ENCODE measurements around the gene PARP8. TPM values are rescaled to one million over a fixed set of nuclear protein-coding genes. Genes with fewer than 3 reads are reported as not detected.

The PARP8 gene
- polyA plus RNA-seq, 1 donor (not counting 4 experiments of a cell fraction or from before 2014, with no cell fraction given) = 29.1 TPM

GRCh38 chr5:50697739-50698138, 31.3 kb downstream of the PARP8 start:
- no peak for FAIRE-seq

DNA sequence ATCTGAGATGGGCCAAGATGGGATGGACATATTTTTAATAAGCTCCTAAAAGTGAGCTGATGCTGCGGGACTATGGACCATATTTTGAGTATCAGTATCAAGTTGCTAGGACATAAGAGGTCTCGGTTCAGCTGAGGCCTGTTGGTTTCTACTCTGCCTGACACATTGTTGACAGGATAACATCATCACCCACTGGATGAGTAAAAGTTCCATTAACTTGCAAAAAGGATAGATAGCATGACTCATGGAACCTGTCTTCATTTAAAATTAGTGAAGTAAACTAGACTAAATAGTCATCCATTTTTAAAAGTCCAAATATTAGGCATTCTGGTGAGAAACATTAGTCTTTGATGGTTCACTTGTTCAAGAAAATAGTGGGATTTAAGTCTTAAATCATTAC, 33.3 kb downstream of the PARP8 start:
- Histone ChIP-seq H3K9me1 (ENCODE audit: control insufficient read depth, extremely low read depth, insufficient read depth, low read length) (peaks cover 5% of the 10 kb centered on the region), H3K4me2 (ENCODE audit: control insufficient read depth, extremely low read depth, insufficient read depth, low read depth, low read length) (no peak overlapping the region), H3K27me3 (ENCODE audit: control insufficient read depth, extremely low read depth, insufficient read depth, low read length) (no peaks in the 10 kb centered on the region), H4K20me1 (ENCODE audit: control insufficient read depth, extremely low read depth, insufficient read depth, low read length) (no peaks in the 10 kb centered on the region), H3K4me1 (ENCODE audit: control insufficient read depth, extremely low read depth, insufficient read depth, low read length) (peaks cover 5% of the 10 kb centered on the region), H3K27ac (ENCODE audit: control insufficient read depth, insufficient read depth, low read length) (no peak overlapping the region), H3K9ac (ENCODE audit: control insufficient read depth, extremely low read depth, insufficient read depth, low read length) (no peak overlapping the region), H3K79me2 (ENCODE audit: control insufficient read depth, insufficient read depth, low read length) (peaks cover 37% of the 10 kb centered on the region), H2AFZ (ENCODE audit: control insufficient read depth, low read length) (no peak overlapping the region), H3K9me3 (ENCODE audit: control insufficient read depth, low read depth, low read length) (no peaks in the 10 kb centered on the region), H3K36me3 (ENCODE audit: control insufficient read depth in 2 of 2, extremely low read depth in 1 of 2, insufficient read depth in 2 of 2, low read length in 2 of 2) (no peaks in the 10 kb centered on the region), H3K4me3 (ENCODE audit: control insufficient read depth in 2 of 3, extremely low read depth in 1 of 3, insufficient read depth in 2 of 3, low read depth in 1 of 3, low read length in 3 of 3) (no peak overlapping the region)
- DNase-seq (ENCODE audit: low read depth, low spot score) = no peak
- no peak for TF ChIP-seq CTCF (optimal IDR thresholded peaks at IDR 0.05 in 1 of 3, IDR thresholded peaks at IDR 0.05 in 1 of 3, conservative IDR thresholded peaks at IDR 0.05 in 1 of 3; ENCODE audit: extremely low read depth in 1 of 3, insufficient read depth in 2 of 3, low read length in 3 of 3)
- no peak for FAIRE-seq
- dilution Hi-C loops (cut with MboI; ENCODE audit: extremely low pct_ligation_motif_present, low sequenced_read_pairs) = no loop called here

More at GRCh38 chr5:50697739-50698138, 31.3 kb downstream of the PARP8 start:
- no peaks in the 10 kb centered on the region for H3K9me3 ChIP-seq (ENCODE audit: control insufficient read depth, low read depth, low read length)
- no peaks in the 10 kb centered on the region for H3K36me3 ChIP-seq (ENCODE audit: control insufficient read depth in 2 of 2, extremely low read depth in 1 of 2, insufficient read depth in 2 of 2, low read length in 2 of 2)
- H3K9ac ChIP-seq (ENCODE audit: control insufficient read depth, extremely low read depth, insufficient read depth, low read length) = no peak overlapping the region
- H3K27ac ChIP-seq (ENCODE audit: control insufficient read depth, insufficient read depth, low read length) = no peak overlapping the region
- no peak for DNase-seq (ENCODE audit: low read depth, low spot score)
- no peaks in the 10 kb centered on the region for H3K27me3 ChIP-seq (ENCODE audit: control insufficient read depth, extremely low read depth, insufficient read depth, low read length)
- no peak overlapping the region for H3K4me3 ChIP-seq (ENCODE audit: control insufficient read depth in 2 of 3, extremely low read depth in 1 of 3, insufficient read depth in 2 of 3, low read depth in 1 of 3, low read length in 3 of 3)
- H3K4me2 ChIP-seq (ENCODE audit: control insufficient read depth, extremely low read depth, insufficient read depth, low read depth, low read length) = no peak overlapping the region
- no peaks in the 10 kb centered on the region for H4K20me1 ChIP-seq (ENCODE audit: control insufficient read depth, extremely low read depth, insufficient read depth, low read length)
- H3K79me2 ChIP-seq (ENCODE audit: control insufficient read depth, insufficient read depth, low read length) = peaks cover 31% of the 10 kb centered on the region
- TF ChIP-seq EZH2 (IDR thresholded peaks at IDR 0.05; ENCODE audit: low read length) (no peak), CTCF (optimal IDR thresholded peaks at IDR 0.05 in 1 of 3, IDR thresholded peaks at IDR 0.05 in 1 of 3, conservative IDR thresholded peaks at IDR 0.05 in 1 of 3; ENCODE audit: extremely low read depth in 1 of 3, insufficient read depth in 2 of 3, low read length in 3 of 3) (no peak)
- H3K9me1 ChIP-seq (ENCODE audit: control insufficient read depth, extremely low read depth, insufficient read depth, low read length) = peaks cover 5% of the 10 kb centered on the region
- H2AFZ ChIP-seq (ENCODE audit: control insufficient read depth, low read length) = no peak overlapping the region
- peaks cover 5% of the 10 kb centered on the region for H3K4me1 ChIP-seq (ENCODE audit: control insufficient read depth, extremely low read depth, insufficient read depth, low read length)
- dilution Hi-C loops (cut with MboI; ENCODE audit: extremely low pct_ligation_motif_present, low sequenced_read_pairs) = no loop called here
